Measurements from ENCODE around the gene LGALS3. TPM values are rescaled to one million over a fixed set of nuclear protein-coding genes. Genes with fewer than 3 reads are reported as not detected.
A peak's percentile ranks its signal among the peaks of the same experiment; 100 is the strongest.
"Not testable (repeated sequence)": the region's sequence is repeated elsewhere in the genome, so short reads cannot be mapped to it uniquely, and the experiment has no call there.

LGALS3 gene
- 198 and 253 TPM in 2 replicates for total RNA-seq

DNA sequence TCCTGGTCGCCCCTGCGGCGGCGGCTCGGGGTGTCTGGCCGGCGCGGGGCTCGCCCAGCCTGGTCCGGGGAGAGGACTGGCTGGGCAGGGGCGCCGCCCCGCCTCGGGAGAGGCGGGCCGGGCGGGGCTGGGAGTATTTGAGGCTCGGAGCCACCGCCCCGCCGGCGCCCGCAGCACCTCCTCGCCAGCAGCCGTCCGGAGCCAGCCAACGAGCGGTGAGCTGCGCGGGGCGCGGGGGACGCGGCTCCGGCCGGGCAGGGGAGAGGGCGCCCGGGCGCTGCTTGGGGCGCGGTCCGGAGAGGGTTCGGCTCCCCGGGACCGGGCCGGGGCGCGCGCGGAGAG, at the start of gene LGALS3:
LGALS3 (plus strand) TSS at position 167 of the 342 bp plus-strand sequence. CDS start 8,122 bp downstream, outside the sequence.
- H3K27me3 ChIP-seq (ENCODE audit: control insufficient read depth, insufficient read depth, low read length), result no peaks in the 10 kb centered on the region
- TF ChIP-seq, protein P1, sequence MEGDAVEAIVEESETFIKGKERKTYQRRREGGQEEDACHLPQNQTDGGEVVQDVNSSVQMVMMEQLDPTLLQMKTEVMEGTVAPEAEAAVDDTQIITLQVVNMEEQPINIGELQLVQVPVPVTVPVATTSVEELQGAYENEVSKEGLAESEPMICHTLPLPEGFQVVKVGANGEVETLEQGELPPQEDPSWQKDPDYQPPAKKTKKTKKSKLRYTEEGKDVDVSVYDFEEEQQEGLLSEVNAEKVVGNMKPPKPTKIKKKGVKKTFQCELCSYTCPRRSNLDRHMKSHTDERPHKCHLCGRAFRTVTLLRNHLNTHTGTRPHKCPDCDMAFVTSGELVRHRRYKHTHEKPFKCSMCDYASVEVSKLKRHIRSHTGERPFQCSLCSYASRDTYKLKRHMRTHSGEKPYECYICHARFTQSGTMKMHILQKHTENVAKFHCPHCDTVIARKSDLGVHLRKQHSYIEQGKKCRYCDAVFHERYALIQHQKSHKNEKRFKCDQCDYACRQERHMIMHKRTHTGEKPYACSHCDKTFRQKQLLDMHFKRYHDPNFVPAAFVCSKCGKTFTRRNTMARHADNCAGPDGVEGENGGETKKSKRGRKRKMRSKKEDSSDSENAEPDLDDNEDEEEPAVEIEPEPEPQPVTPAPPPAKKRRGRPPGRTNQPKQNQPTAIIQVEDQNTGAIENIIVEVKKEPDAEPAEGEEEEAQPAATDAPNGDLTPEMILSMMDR (IDR thresholded peaks at IDR 0.05; ENCODE audit: insufficient read depth, low read length, severe bottlenecking), result no peak
- DNase-seq (ENCODE audit: low read depth) (peak; percentile 48), FAIRE-seq (no peak)
- peaks cover 9% of the 10 kb centered on the region for H3K36me3 ChIP-seq (ENCODE audit: control insufficient read depth, insufficient read depth, low read length)
- peak within 1 kb of the TSS; percentile 85 for H3K4me3 ChIP-seq (ENCODE audit: low read depth, low read length)

DNA sequence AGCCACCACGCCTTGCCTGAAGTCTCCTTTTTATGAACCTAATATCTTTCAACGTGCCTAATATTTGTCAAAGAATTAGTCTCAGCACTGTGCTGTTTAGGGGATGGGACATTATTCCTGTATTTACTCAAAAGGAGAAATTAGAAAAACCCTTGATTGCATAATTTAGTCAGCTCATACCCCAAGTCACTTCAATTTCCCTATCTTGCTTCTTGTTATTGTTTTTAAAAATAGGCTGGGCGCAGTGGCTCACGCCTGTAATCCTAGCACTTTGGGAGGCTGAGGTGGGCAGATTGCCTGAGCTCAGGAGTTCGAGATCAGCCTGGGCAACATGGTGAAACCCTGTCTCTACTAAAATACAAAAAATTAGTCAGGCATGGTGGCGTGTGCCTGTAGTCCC, 49.1 kb upstream of the LGALS3 start:
- FAIRE-seq, result not testable (repeated sequence)

DNA sequence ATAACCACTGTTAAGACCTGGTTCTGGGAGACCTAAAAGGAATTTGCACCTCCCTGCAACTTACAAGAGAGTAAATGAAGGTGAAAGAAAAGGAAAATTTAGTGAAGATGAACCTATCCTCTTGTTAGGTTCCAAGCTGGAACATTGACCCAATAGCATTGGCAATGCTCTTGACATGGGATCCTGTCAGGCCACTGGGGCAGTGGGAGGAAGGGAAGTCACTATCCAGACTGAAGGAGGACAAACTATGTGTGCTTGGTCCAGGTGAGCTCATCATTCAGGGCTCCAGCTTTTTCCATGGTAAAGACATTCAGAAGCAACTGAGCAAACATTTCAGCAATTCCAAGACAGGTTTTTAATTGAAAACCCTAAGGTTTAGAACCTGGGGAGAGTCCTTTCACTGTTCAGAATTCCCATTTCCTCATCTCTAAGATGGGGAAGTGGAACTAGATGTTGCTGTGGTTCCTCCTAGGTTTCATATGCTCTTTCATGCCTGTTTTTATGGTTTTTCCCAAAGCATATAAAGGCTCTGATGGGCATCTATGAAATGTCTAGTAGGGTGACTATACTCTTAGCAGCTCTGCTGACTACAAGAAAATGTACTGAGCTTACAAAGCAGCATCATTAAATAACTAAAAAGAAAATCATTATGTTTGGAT, 44.5 kb upstream of the LGALS3 start:
- no peaks in the 10 kb centered on the region for H3K27me3 ChIP-seq (ENCODE audit: control insufficient read depth, insufficient read depth, low read length)
- TF ChIP-seq, protein P1 (IDR thresholded peaks at IDR 0.05; ENCODE audit: insufficient read depth, low read length, severe bottlenecking), result no peak
- H3K4me3 ChIP-seq (ENCODE audit: low read depth, low read length), result no peak overlapping the region
- no peak for DNase-seq (ENCODE audit: low read depth)
- H3K36me3 ChIP-seq (ENCODE audit: control insufficient read depth, insufficient read depth, low read length), result no peaks in the 10 kb centered on the region
- FAIRE-seq, result no peak

More for the DNA sequence above, 49.1 kb upstream of the LGALS3 start:
- DNase-seq (ENCODE audit: low read depth); H3K4me3 ChIP-seq (ENCODE audit: low read depth, low read length); H3K36me3 ChIP-seq (ENCODE audit: control insufficient read depth, insufficient read depth, low read length); H3K27me3 ChIP-seq (ENCODE audit: control insufficient read depth, insufficient read depth, low read length): not testable (repeated sequence)

DNA sequence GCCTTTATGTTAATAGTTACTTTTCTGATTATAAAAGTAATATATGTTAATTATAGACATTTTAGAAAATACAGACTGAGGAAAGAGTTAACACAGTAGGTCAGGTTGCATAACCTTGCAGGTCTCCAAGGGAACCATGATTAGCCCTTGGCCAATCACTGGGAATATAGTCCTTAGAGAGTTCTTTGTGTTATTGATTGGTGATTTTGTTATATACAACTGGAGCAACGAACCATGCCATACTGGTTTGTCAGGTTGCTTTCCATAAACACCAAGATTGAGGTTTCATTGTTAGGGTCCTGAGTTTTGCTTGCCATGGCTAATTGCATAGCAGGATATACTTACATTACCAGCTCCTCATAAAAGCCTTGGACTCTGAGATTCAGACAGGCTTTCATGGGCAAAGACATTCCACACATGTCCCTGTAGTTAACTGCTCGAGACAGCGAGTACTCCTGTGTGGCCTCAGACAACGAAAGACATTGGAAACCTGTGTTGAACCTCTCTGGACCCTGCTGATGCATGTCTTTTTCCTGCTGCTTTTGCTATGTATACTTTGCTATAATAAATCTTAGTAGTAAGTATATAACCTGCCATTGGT, 43.9 kb upstream of the LGALS3 start:
- Histone ChIP-seq H3K27me3 (ENCODE audit: control insufficient read depth, insufficient read depth, low read length) (no peaks in the 10 kb centered on the region), H3K36me3 (ENCODE audit: control insufficient read depth, insufficient read depth, low read length) (no peaks in the 10 kb centered on the region), H3K4me3 (ENCODE audit: low read depth, low read length) (no peak overlapping the region)
- TF ChIP-seq, protein P1 (IDR thresholded peaks at IDR 0.05; ENCODE audit: insufficient read depth, low read length, severe bottlenecking), result no peak
- DNase-seq (ENCODE audit: low read depth), result no peak
- FAIRE-seq, result no peak

DNA sequence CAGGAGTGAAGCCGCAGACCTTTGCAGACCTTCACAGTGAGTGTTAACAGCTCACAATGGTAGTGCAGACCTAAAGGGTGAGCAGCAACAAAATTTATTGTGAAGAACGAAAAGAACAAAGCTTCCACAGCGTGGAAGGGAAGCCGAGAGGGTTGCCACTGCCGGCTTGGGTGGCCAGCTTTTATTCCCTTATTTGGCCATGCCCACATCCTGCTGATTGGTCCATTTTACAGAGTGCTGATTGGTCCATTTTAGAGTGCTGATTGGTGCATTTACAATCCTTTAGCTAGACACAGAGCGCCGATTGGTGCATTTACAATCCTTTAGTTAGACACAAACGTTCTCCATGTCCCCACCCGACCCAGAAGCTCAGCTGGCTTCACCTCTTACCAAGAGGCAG, 42.1 kb upstream of the LGALS3 start:
- TF ChIP-seq, protein P1 (IDR thresholded peaks at IDR 0.05; ENCODE audit: insufficient read depth, low read length, severe bottlenecking), result no peak
- no peak for FAIRE-seq

DNA sequence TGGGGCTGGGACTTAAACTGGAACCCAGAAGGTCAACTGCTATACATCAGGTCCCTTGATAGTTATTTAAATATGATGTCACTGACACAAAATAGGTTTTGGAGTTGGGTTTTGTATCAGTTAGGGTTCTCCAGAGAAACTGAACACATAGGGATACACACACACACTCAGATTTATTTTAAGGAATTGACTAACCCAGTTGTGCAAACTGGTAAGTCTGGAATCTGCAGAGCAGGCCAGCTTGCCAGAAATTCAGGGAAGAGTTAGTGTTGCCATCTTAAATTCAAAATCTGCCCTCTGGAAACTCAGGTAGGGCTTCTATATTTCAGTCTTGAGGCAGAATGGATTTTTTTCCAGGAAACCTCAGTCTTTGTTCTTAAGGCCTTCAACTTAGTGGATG, 40.7 kb upstream of the LGALS3 start:
- FAIRE-seq (no peak), DNase-seq (ENCODE audit: low read depth) (no peak)
- TF ChIP-seq, protein P1 (IDR thresholded peaks at IDR 0.05; ENCODE audit: insufficient read depth, low read length, severe bottlenecking), result no peak
- H3K36me3 ChIP-seq (ENCODE audit: control insufficient read depth, insufficient read depth, low read length), result no peaks in the 10 kb centered on the region
- no peak overlapping the region for H3K4me3 ChIP-seq (ENCODE audit: low read depth, low read length)
- H3K27me3 ChIP-seq (ENCODE audit: control insufficient read depth, insufficient read depth, low read length), result no peaks in the 10 kb centered on the region

More for the DNA sequence above, 42.1 kb upstream of the LGALS3 start:
- Histone ChIP-seq H3K36me3 (ENCODE audit: control insufficient read depth, insufficient read depth, low read length) (no peaks in the 10 kb centered on the region), H3K27me3 (ENCODE audit: control insufficient read depth, insufficient read depth, low read length) (no peaks in the 10 kb centered on the region), H3K4me3 (ENCODE audit: low read depth, low read length) (no peak overlapping the region)
- DNase-seq (ENCODE audit: low read depth), result no peak

All from bronchial epithelial cell (primary cell).